SJSA1 (cell line): ENCODE data around the gene ADGRF3. TPM values are rescaled to one million over a fixed set of nuclear protein-coding genes. Genes with fewer than 3 reads are reported as not detected.
"Not testable (repeated sequence)": the region's sequence is repeated elsewhere in the genome, so short reads cannot be mapped to it uniquely, and the experiment has no call there.

Experiments
- DNase-seq, 2 experiments: peaks; one replicate each; pipeline ENCODE4 v3.0.0-alpha.2; 2015 to 2020; ENCODE audit warnings: low spot score in 2 of 2, low read depth in 1 of 2
- H3K27ac ChIP-seq: fragments of 250-450 bp; sonication (Bioruptor Pico); 2 replicates; pipeline ENCODE4 v1.5.1; 2020; ENCODE audit warnings: mild to moderate bottlenecking, moderate library complexity
- H3K27me3 ChIP-seq: fragments of 250-450 bp; sonication (Bioruptor Pico); replicated peaks from 2 replicates; pipeline ENCODE4 v1.5.1; 2020; ENCODE audit warnings: mild to moderate bottlenecking, moderate library complexity
- H3K36me3 ChIP-seq: fragments of 250-450 bp; sonication (Bioruptor Pico); 2 replicates; pipeline ENCODE4 v1.5.1; 2020; ENCODE audit warnings: mild to moderate bottlenecking
- H3K4me1 ChIP-seq: fragments of 250-450 bp; sonication (Bioruptor Pico); replicated peaks from 2 replicates; pipeline ENCODE4 v1.6.1; 2021; ENCODE audit warnings: mild to moderate bottlenecking
- H3K4me3 ChIP-seq: fragments of 250-450 bp; sonication (Bioruptor Pico); 2 replicates; pipeline ENCODE4 v1.5.1; 2020; ENCODE audit warnings: mild to moderate bottlenecking
- H3K9me3 ChIP-seq: fragments of 250-450 bp; sonication (Bioruptor Pico); replicated peaks from 2 replicates; pipeline ENCODE4 v1.5.1; 2020; ENCODE audit warnings: mild to moderate bottlenecking
- total RNA-seq: library from RNA; depleted of rRNA; stranded (reverse); fragments of >200 nt; shearing (Covaris generic); gene quantifications from 2 replicates; pipeline ENCODE4 v1.2.3, GENCODE V29; 2014

Gene ADGRF3
- total RNA-seq, 1 experiment from 2014 or later, result 0.18 TPM

GRCh38 chr2:26318950-26319349, 27.6 kb downstream of the ADGRF3 start:
- Histone ChIP-seq H3K36me3 (no peaks in the 10 kb centered on the region), H3K4me3 (no peak overlapping the region), H3K27me3 (0 out of 2 replicates have a peak, but pooled peaks cover 5% of the 10 kb centered on the region), H3K27ac (no peak overlapping the region), H3K4me1 (no peaks in the 10 kb centered on the region), H3K9me3 (no peaks in the 10 kb centered on the region)
- DNase-seq, result no peak

DNA sequence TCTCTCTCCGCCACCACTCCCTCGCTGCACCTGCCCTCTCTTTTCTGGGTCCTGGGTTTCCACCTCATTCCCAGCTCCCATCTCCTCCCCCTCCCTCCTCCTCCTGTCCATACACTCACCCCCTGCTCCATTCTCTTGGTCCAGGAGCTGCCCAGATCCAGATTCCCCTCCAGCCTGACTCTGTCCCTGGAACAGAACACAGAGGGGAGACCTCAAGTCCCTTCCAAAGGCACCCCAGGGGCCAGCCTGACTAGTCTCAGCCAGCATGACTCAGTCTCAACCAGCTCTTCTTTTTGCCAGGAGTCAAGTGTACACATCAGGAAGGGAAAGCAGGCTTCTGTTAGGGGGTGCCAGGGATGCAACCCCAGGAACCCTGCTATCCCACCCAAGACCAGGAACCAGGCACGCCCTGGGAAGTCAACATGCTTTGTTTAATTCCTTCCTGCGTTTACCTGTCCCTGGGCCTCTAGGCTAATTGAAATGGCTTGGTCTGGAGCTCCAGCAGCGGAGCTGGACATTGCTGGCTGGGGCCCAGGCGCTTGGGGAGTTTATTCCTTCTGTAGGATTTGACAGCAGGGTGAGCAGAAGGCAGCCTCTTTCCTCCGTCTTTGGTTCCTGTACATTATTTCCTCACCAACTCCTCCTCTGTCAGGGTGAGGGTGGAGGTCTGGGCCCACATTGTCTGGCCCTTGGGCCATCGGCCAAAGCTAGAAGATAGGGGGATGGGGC, 29.0 kb downstream of the ADGRF3 start:
- Histone ChIP-seq H3K36me3 (no peaks in the 10 kb centered on the region), H3K27me3 (0 out of 2 replicates have a peak, but pooled peaks cover 5% of the 10 kb centered on the region), H3K4me3 (no peak overlapping the region), H3K9me3 (no peaks in the 10 kb centered on the region), H3K27ac (no peak overlapping the region), H3K4me1 (no peaks in the 10 kb centered on the region)
- no peak for DNase-seq

- Histone ChIP-seq H3K27ac (no peak overlapping the region), H3K9me3 (no peaks in the 10 kb centered on the region), H3K36me3 (no peaks in the 10 kb centered on the region), H3K4me3 (no peak overlapping the region), H3K4me1 (no peaks in the 10 kb centered on the region), H3K27me3 (0 out of 2 replicates have a peak, but pooled peaks cover 5% of the 10 kb centered on the region)
- no peak for DNase-seq
Observed at GRCh38 chr2:26316845-26317244, 29.7 kb downstream of the ADGRF3 start.

DNA sequence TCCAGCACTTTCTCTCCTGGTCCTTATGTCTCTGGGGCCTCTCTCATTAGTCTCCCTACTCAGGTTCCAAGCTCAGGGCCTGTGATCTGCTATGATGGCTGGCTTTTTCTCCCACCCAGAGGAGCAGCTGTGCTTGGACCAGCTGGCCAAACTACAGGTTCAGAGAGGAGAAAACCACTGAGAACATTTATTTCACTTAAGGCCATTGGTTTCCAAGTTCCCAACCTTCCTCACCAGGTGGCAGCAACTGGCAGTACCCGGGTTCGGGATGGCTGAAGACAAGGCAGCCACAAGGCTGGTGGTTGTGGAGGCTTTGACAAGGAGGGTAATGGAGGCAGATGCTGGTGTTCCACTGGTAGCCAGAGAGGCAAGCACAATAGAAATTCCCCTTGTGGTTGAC, 30.5 kb downstream of the ADGRF3 start:
- no peaks in the 10 kb centered on the region for H3K4me1 ChIP-seq
- no peak for DNase-seq
- no peaks in the 10 kb centered on the region for H3K36me3 ChIP-seq
- 0 out of 2 replicates have a peak, but pooled peaks cover 5% of the 10 kb centered on the region for H3K27me3 ChIP-seq
- no peak overlapping the region for H3K4me3 ChIP-seq
- no peak overlapping the region for H3K27ac ChIP-seq
- H3K9me3 ChIP-seq, result no peaks in the 10 kb centered on the region

DNA sequence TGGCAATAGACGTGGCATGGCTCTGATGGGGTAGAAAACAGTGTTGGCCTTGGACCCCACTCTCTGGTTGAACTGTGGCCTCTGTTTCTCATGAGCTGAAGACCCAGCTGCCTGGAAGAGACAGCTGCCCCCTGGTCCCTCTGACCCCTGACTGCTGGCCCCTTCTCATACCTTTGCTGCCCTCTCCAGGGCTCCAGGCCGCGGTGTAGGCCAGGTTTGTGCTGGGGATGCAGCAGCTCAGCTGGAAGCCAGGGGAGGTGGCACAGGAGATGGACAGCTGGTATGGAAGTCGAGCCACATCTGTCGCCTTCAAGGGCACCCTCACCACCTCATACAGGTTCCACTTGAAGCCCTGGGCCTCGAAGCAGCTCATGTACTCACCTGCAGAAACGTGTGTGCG, 32.3 kb downstream of the ADGRF3 start:
- no peak for DNase-seq
- Histone ChIP-seq H3K9me3 (no peaks in the 10 kb centered on the region), H3K4me1 (no peaks in the 10 kb centered on the region), H3K36me3 (no peaks in the 10 kb centered on the region), H3K27me3 (no peaks in the 10 kb centered on the region), H3K4me3 (no peak overlapping the region), H3K27ac (no peak overlapping the region)

- H3K36me3 ChIP-seq, result no peaks in the 10 kb centered on the region
- no peak for DNase-seq
- no peaks in the 10 kb centered on the region for H3K4me1 ChIP-seq
- no peak overlapping the region for H3K4me3 ChIP-seq
- H3K27me3 ChIP-seq, result no peaks in the 10 kb centered on the region; the same call in 1 of the 2 replicates
- no peak overlapping the region for H3K27ac ChIP-seq
- H3K9me3 ChIP-seq, result no peaks in the 10 kb centered on the region
Observed at GRCh38 chr2:26313446-26313845, 33.1 kb downstream of the ADGRF3 start.

- Histone ChIP-seq H3K27me3 (no peaks in the 10 kb centered on the region; the same call in 1 of the 2 replicates), H3K9me3 (no peaks in the 10 kb centered on the region), H3K27ac (no peak overlapping the region), H3K4me3 (no peak overlapping the region), H3K36me3 (no peaks in the 10 kb centered on the region), H3K4me1 (no peaks in the 10 kb centered on the region)
- no peak for DNase-seq
Observed at GRCh38 chr2:26312471-26312870, 34.1 kb downstream of the ADGRF3 start.

GRCh38 chr2:26309921-26310320, 36.7 kb downstream of the ADGRF3 start:
- Histone ChIP-seq H3K9me3 (no peaks in the 10 kb centered on the region), H3K36me3 (no peaks in the 10 kb centered on the region), H3K27me3 (no peaks in the 10 kb centered on the region; the same call in 1 of the 2 replicates), H3K4me1 (no peaks in the 10 kb centered on the region), H3K4me3 (no peak overlapping the region), H3K27ac (no peak overlapping the region)
- no peak for DNase-seq

- Histone ChIP-seq H3K27ac (no peak overlapping the region), H3K27me3 (no peaks in the 10 kb centered on the region; the same call in 1 of the 2 replicates), H3K36me3 (no peaks in the 10 kb centered on the region), H3K4me3 (no peak overlapping the region), H3K4me1 (no peaks in the 10 kb centered on the region; the same call in 1 of the 2 replicates), H3K9me3 (no peaks in the 10 kb centered on the region)
- no peak for DNase-seq
Observed at GRCh38 chr2:26305540-26305939, 41.0 kb downstream of the ADGRF3 start.

- H3K27ac ChIP-seq, H3K9me3 ChIP-seq, H3K4me3 ChIP-seq, H3K36me3 ChIP-seq, H3K4me1 ChIP-seq, H3K27me3 ChIP-seq, DNase-seq: not testable (repeated sequence)
Observed at GRCh38 chr2:26305094-26305493, 41.5 kb downstream of the ADGRF3 start.

GRCh38 chr2:26302846-26303245, 43.7 kb downstream of the ADGRF3 start:
- Histone ChIP-seq H3K27me3 (no peaks in the 10 kb centered on the region), H3K4me1 (peaks cover 11% of the 10 kb centered on the region), H3K36me3 (no peaks in the 10 kb centered on the region), H3K4me3 (no peak overlapping the region), H3K27ac (no peak overlapping the region), H3K9me3 (no peaks in the 10 kb centered on the region)
- DNase-seq, result no peak

GRCh38 chr2:26300234-26300925, 46.2 kb downstream of the ADGRF3 start:
- Histone ChIP-seq H3K27me3 (no peaks in the 10 kb centered on the region), H3K9me3 (no peaks in the 10 kb centered on the region), H3K27ac (peak overlapping the region; percentile 76), H3K4me1 (peaks cover 11% of the 10 kb centered on the region), H3K4me3 (peak overlapping the region; percentile 37), H3K36me3 (no peaks in the 10 kb centered on the region)
- DNase-seq, result peak in 1 of 2 experiments; percentile 31

- Histone ChIP-seq H3K4me3 (peak overlapping the region; percentile 37), H3K36me3 (no peaks in the 10 kb centered on the region), H3K9me3 (no peaks in the 10 kb centered on the region), H3K27me3 (no peaks in the 10 kb centered on the region), H3K27ac (peak overlapping the region; percentile 76), H3K4me1 (peaks cover 11% of the 10 kb centered on the region)
- peak in 1 of 2 experiments; percentile 80 for DNase-seq
Observed at GRCh38 chr2:26299471-26300101, 47.0 kb downstream of the ADGRF3 start.
